GM18511 (cell line): ENCODE measurements around the gene PRR23C.
"Not testable (repeated sequence)": the region's sequence is repeated elsewhere in the genome, so short reads cannot be mapped to it uniquely, and the experiment has no call there.

ENCODE experiments used
- ATAC-seq: cut with Tn5 transposase; IDR thresholded peaks from one replicate; pipeline ENCODE4 v1.9.1; 2021; ENCODE audit warnings: mild to moderate bottlenecking, moderate library complexity; ENCODE audit not compliant: unreplicated experiment

PRR23C gene

DNA sequence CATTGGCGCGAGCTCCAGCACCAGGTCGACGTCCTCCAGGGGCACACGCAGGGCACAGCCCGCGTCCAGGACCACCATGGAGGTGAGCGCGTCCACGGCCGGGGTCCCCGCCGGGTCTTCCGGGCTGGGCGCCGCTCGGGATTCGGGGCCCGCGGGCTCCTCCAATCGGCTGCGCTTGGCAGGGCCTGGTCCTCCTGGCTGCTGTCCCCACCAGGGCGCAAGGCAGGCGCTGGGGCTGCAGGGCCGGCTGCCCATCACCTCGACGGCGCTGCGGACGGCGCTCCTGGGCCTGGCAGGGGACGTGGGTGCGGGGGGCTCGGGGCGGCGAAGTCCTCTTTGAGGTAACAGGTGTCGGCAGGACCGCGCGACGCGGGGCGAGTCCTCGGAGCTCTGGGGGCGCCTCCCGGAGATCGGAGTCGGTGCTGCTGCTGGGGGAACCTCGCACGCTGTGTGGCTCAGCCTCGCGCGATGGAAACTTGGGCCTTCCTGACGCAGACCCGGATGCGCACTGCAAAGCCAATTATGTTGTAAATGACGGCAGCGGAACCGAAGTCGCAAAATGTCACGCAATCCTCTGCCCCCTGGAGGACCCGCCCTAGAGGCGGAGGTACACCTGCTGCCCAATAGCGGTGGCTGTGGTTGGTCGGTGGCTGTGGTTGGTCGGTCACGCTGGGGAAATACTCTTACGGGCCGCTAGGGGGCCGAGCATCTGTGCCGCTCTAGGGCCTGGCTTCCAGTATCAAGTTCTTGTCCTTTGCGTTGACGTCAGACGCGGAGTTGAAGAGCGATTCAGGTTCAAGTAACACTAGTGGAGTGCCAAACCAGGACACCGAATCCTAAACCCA lies at the start of gene PRR23C:
Gene PRR23C (minus strand): TSS at position 527 of the 845 bp plus-strand sequence. CDS start 272 bp downstream, at position 255.
- no peak for ATAC-seq

DNA sequence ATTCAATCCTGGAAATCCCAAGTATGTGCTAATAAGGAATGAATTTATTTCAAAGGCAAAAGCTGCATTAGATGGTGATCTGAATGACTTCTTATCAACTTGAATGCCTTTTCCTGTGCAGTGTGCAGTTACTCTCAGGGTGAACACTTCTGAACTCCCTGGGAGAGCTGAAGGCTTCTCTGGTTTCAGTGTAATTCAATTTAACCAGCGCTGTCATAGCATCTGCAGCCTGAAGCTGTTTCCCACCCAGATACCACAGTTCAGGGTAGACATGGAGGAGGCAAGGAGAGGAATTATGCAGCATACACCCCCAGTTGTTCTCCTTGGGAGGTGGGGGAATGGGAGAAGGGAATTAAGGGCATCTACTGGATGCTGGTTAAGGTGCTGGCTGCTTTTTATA lies 49.1 kb upstream of the PRR23C start:
- no peak for ATAC-seq

DNA sequence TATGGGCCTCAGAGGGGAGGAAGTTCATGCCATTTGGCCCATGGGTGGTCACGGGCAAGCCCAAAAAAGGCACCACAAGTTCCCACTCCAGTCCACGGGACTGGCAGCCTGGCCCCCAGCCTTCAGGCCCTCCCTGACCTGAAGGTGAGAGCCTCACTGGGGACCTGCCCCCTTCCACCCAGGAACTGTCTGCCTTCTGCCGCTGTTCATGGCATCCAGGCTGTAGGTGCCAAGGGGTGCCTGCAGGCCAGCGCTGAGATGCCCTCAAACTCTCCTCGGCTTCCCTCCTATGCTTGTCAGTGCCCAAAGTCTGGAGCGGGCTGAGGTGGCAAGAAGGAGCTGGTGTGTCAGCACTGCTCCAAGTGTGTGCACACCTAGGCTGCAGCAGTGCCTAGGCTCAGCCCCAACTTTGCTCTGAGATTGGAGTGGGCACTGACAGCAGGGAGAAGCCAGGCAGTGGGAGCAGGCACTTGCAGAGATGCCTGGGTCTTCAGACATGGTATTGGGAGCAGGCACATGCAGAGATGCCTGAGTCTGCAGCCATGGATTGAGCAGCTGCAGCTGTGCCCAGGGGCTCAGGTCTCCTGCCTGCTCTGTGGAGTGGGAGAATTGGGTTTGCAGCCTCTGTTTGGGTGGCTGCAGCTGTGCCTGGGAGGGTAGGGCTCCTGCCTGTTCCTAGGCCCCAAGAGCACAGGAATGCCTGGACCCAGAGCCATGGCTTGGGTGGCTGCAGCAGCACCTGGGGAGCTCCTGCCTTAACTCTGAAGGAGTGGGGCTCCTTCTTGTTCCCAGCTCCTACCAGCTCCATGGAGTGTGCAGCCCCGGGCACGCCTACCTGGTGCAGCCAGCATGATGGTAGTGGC lies 44.0 kb upstream of the PRR23C start:
- ATAC-seq: no peak

DNA sequence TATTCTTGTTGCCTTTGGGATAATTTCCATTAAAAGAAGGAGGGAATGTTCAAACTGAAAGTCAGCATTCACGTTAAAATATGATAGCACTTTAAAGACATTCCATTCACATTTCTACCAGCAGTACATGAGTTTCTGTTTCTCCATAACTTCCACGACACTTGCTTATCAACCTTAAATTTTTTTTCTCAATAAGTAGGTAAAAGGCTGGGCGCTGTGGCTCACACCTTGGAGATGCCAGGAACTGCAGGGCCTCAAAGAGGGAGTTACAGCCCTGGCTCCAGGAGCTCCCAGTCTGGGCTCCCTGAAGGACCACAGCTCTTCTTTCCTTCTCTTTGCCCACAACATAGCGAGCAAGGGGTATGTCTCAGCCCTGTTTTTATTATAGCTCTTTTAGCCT lies 42.9 kb upstream of the PRR23C start:
- ATAC-seq: no peak

DNA sequence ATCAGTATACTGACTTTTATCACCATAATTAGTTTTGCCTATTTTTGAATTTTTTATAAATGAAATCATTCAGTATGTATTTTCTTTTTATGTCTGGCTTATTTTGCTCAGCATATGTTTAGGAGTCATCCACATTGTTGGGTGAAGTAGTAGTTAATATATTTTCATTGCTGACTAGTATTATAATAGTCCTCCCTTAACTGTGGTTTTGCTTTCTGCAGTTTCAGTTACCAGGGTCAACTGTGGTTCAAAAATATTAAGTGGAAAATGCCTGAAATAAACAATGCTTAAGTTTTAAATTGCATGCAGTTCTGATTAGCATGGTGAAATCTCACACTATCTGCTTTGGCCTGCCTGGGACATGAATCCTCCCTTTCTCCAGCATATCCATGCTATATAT lies 39.5 kb upstream of the PRR23C start:
- no peak for ATAC-seq

DNA sequence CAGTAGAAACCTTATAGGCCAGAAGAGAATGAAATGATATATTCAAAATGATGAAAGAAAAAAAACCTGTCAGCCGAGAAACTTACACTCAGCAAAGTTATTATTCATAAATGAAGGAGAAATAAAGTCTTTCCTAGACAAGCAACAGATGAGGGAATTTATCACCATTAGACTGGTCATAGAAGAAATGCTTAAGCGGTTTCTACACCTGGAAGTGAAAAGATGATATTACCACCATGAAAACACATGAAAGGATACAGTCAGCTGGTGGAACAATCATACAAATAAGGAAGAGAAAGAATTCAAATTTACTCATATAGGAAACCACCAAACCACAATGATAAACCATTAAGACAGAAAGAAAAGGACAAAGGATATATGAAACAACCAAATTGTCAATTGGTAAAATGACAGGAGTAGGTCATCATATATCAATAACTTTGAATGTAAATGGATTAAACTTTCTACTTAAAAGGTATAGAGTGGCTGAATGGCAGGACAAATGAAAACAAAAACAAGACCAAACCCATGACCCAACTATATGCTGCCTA lies 29.9 kb upstream of the PRR23C start:
- no peak for ATAC-seq

DNA sequence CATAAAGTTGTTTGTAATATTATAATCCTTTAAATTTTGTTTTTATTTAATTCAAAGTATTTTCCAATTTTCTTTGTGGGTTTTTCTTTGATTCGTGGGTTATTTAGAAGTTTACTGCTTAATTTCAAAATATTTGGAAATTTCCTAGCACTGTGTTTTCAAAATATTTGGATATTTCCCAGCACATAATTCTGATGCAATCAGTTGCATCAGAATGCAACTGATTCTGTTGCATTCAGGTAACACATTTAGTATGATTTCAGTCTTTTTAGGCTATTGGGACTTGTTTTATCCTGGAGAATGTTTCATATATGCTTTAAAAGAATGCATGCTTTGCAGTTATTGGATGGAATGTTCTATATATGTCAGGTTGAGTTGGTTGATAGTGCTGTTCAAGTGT lies 18.2 kb upstream of the PRR23C start:
- ATAC-seq: no peak

DNA sequence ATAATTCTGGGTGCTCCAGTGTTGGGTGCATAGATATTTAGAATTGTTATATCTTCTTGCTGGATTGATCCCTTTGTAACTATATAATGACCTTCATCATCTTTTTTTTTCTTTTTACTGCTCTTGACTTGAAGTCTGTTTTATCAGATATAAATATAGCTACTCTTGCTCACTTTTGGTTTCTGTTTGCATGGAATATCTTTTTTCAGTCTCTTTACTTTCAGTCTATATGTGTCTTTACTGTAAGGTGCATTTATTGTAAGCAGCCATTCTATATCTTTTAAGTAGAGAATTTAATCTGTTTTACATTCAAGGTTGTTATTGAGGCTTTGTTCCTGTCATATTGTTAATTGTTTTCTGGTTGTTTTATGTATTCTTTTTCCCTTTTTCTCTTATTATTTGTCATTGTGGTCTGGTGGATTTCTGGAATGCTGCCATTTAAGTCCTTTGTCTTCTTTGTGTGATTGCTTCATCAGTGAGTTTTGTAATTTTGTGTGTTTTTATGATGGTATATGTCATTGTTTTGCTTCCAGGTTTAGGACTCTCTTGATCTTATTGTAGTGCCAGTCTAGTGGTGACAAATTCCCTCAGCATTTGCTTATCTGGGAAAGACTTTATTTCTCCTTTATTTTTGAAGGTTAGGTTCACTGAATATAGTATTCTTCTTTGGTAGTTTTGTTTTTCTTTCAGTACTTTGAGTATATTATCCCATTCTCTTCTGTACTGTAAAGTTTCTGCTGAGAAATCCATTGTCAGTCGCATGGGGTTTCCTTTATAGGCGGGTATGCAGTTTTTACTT lies 8.3 kb upstream of the PRR23C start:
- no peak for ATAC-seq

DNA sequence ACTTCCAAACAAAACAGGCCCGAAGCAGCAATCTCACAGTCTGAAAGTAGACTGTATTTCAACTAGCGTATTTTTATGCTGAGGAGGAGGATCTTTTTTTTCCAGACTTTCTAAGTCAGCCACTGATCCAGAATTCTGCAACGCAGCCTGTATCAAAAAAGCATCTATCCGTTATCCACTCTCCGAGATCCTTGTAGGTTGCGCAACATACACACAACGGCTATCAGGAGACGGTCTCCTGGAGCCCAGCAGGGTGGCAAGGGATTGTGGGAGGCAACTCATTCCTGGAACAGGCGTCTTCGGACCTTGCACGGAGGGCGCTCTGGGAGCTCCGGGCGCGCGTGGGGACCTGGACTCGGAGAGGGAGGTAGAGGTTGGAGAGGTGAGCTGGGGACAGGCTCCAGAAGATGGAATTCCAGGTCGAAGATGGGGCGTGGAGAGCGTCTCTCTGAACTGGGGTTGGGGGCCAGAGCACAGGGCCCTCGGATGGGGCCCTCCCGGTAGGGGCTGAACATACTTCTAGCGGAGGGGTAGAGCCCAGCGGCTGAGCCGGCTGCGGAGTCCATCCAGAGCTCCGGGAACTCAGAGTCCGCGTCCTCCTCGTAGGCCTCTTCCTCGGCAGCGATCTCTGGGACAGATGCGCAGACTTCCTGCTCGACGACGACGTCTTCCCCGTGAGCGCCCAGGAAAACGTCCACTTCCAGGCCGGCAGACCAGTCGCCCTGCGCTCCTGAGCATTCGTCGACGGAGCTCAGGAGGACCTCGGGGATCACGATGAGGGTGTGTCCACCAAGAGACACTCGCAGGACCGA lies 932 bp downstream of the PRR23C start:
- ATAC-seq: no peak

DNA sequence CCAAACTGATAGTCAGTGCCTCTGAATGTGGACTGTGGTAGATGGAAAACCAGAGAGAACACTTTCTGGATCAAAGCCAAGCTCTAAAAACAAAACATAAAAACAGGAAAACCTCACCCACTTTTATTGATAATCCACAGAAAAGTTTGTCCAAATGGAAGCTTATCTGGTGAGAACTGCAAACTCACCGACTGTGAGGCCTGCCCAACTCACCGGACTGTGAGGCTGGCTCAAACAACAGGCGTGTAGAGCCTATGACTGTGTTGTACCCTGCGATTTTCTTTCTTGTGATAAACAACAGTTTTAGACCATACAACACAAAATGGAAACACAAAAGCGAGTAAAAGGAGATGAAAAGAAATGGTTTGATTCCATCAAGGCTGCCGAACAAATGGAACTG lies 7.2 kb downstream of the PRR23C start:
- no peak for ATAC-seq

DNA sequence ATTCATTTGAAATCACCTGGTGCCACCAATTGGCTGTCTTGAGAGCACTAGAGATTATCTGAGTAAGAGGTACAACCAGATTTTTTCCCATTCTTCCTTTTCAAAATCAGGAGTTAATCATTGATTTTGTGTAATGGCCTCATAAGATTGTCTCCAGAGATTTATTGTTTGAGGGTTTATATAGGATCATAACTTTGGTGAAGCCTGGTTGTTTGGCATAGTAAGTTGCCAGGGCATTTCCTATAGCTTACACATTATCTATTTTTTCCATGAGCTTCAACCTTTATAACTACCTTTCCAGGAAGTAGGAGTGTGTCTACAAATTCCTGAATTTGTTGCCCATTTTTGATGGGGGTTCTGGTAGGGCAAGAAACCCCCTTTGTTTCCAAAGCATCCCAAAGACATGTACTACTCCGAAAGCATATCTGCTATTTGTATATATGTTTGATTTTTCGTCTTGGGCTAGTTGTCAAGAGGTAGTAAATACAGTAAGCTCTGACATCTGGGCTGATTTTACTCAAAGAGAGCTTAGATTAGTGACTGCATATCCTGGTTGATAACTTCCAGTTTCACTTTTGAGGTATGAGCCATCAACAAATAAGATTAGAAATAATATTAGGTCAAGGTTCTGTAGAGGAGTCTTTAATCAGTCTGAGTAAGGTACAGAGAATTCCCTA lies 12.2 kb downstream of the PRR23C start:
- ATAC-seq: no peak

DNA sequence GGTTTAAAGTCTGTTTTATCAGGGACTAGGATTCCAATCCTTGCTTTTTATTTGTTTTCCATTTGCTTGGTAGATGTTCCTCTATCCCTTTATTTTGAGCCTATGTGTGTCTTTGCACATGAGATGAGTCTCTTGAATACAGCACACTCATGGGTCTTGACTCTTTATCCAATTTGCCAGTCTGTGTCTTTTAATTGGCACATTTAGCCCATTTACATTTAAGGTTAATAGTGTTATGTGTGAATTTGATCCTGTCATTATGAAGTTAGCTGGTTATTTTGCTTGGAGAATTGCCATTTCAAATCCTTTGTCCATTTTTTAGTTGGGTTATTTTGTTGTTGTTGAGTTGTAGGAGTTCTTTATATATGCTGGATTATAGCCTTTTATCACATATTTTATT lies 14.1 kb downstream of the PRR23C start:
- not testable (repeated sequence) for ATAC-seq

DNA sequence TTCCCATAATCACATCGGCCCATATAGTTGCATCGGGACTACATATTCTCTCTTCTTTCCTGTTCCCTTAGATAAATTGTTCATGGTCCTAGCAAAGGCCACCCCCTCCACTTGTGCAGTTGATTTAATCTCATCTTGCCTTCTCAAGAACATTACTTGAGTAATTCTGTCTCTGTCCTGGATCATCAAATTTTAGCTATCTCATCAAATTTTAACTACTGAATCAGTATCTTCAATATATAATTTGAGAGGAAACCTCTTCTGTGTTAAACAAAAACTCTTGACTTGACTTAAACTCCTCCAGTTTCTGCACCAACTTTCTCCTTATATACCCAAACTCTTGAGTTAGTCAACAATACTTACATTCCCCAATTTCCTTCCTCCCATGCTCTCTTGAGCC lies 19.7 kb downstream of the PRR23C start:
- ATAC-seq: no peak

DNA sequence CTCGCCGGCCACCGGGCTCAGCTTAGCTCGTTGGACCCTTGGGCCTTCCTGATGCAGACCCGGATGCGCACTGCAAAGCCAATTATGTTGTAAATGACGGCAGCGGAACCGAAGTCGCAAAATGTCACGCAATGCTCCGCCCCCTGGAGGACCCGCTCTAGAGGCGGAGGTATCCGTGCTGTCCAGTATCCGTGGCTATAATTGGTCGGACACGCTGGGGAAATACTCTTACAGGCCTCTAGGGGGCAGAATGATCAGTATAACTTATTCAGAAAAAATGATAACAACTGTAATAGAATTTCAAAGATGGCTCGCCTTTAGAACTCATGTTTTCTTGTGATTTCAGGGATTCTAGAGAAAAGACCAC lies 23.8 kb downstream of the PRR23C start, which contains the start of gene PRR23B:
Gene PRR23B (minus strand): TSS at position 59 of the 367 bp plus-strand sequence. CDS start 265 bp downstream, outside the sequence.
- ATAC-seq: no peak

DNA sequence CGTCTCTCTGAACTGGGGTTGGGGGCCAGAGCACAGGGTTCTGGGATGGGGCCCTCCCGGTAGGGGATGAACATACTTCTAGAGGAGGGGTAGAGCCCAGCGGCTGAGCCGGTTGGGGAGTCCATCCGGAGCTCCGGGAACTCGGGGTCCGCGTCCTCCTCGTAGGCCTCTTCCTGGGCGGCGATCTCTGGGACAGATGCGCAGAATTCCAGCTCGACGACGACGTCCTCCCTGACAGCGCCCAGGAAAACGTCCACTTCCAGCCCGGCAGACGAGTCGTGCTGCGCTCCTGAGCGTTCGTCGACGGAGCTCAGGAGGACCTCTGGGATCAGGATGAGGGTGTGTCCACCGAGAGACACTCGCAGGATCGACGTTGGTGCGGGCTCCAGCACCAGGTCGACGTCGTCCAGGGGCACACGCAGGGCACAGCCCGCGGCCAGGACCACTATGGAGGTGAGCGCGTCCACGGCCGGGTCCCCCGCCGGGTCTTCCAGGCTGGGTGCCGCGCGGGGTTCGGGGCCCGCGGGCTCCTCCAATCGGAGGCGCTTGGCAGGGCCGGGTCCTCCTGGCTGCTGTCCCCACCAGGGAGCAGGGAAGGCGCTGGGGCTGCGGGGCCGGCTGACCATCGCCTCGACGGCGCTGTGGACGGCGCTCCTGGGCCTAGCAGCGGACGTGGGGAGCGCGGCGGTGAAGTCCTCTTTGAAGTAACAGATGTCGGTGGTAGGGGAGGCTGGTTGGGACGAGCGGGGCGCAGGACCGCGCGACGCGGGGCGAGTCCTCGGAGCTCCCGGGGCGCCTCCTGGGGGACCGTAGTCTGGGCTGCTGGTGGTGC lies 24.4 kb downstream of the PRR23C start:
- ATAC-seq: no peak

DNA sequence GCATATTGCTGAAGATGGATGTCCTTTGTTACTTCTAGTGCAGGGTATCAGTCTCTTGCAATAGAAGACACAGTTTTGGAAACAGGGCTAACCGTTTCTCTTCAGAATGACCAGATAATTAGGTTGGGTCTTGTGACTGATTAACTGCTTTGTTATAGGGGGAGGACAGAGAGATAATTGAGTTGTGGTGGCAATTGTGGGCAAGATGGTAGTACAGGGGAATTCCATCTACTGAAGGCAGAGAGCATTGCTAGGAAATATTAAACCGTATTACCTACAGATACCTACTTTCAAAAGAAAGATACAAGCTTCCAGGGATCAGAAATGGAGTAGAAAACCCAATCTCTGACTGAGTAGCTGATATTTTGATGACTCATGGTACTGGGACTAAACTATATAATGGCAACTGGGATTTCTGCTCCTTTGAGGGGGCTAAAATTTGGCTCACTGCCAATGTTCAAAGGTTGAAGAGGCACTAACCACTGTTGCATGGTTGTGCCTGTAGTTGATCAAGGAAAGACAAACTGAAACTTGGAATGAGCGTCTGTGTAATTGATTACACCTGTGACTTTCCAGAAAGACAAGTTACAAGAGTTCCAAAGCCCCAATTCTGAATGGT lies 28.2 kb downstream of the PRR23C start:
- ATAC-seq: no peak

DNA sequence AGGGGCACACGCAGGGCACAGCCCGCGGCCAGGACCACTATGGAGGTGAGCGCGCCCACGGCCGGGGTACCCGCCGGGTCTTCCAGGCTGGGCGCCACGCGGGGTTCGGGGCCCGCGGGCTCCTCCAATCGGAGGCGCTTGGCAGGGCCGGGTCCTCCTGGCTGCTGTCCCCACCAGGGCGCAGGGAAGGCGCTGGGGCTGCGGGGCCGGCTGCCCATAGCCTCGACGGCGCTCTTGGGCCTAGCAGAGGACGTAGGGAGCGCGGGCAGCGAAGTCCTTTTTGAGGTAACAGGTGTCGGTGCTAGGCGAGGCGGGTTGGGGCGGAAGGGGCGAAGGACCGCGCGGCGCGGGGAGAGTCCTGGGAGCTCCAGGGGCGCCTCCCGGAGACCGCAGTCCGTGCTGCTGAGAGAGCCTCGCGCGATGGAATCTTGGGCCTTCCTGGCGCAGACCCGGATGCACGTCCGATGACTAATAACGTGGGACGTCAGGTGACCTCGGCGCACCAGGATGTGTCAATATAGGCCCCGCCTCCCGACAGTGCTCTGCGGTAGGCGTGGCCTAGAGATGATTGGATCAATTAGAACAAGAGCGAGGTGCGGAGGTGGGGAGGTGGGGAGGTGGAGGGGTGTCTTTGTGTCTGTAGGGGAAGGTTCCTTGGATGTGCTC lies 38.5 kb downstream of the PRR23C start, which contains the start of gene PRR23A:
Gene PRR23A (minus strand): TSS at position 218 of the 666 bp plus-strand sequence. CDS start 0 bp downstream, at position 218.
- ATAC-seq: no peak
